A549 (cell line): Measurements from ENCODE around the gene LBH.

Experiments used
- CEBPB ChIP-seq, 2 experiments: fragments of >200 bp in 1 of 2; sonication (Bioruptor Twin) in 1 of 2; formaldehyde crosslinking in 1 of 2; IDR thresholded peaks; 2 replicates each; pipeline ENCODE4 v1.6.1; 2012 to 2016
- CHD2 ChIP-seq: fragments of 150-350 bp; IDR thresholded peaks from 2 replicates; pipeline ENCODE4 v1.6.1; 2014; ENCODE audit warnings: low read length; ENCODE audit not compliant: partially characterized antibody
- CTCF ChIP-seq: fragments of >200 bp; sonication (Bioruptor Twin); formaldehyde crosslinking; IDR thresholded peaks from 3 replicates; pipeline ENCODE4 v1.5.1; 2016
- EP300 ChIP-seq, 2 experiments: fragments of >200 bp; sonication (Bioruptor Twin); formaldehyde crosslinking; IDR thresholded peaks; 2 replicates in 1 of 2; 3 replicates in 1 of 2; pipeline ENCODE4 v1.6.1; 2016 to 2017
- JUN ChIP-seq, 2 experiments: fragments of >200 bp; sonication (Bioruptor Twin); formaldehyde crosslinking; IDR thresholded peaks; 2 replicates in 1 of 2; 3 replicates in 1 of 2; pipeline ENCODE4 v1.6.1; 2016 to 2017
- MAZ ChIP-seq: fragments of 150-350 bp; IDR thresholded peaks from 2 replicates; pipeline ENCODE4 v1.6.1; 2014; ENCODE audit warnings: antibody characterized with exemption, low read depth, low read length, borderline replicate concordance
- PBX3 ChIP-seq: IDR thresholded peaks from 2 replicates; pipeline ENCODE4 v1.6.1; 2012
- POLR2A ChIP-seq: IDR thresholded peaks from 2 replicates; pipeline ENCODE4 v1.6.1; 2012; ENCODE audit warnings: mild to moderate bottlenecking, low read length
- RAD21 ChIP-seq, 2 experiments: fragments of >200 bp in 1 of 2; sonication (Bioruptor Twin) in 1 of 2; formaldehyde crosslinking in 1 of 2; IDR thresholded peaks in 1 of 2; conservative IDR thresholded peaks in 1 of 2; 2 replicates in 1 of 2; 3 replicates in 1 of 2; pipeline ENCODE4 v1.6.1; 2012 to 2018; ENCODE audit warnings: inconsistent platforms in 1 of 2
- RCOR1 ChIP-seq: fragments of 150-350 bp; IDR thresholded peaks from 2 replicates; pipeline ENCODE4 v1.6.1; 2014; ENCODE audit warnings: antibody characterized with exemption, low read length, low read depth
- REST ChIP-seq: fragments of 200-600 bp; sonication (generic); IDR thresholded peaks from 2 replicates; pipeline ENCODE4 v1.6.1; 2016; ENCODE audit warnings: antibody characterized with exemption, mild to moderate bottlenecking, moderate library complexity
- TP53 ChIP-seq: fragments of 250-450 bp; sonication (Bioruptor Pico); IDR thresholded peaks from 2 replicates; pipeline ENCODE4 v1.5.0; 2021; ENCODE audit warnings: mild to moderate bottlenecking, moderate library complexity

- no peak for TF ChIP-seq CTCF
- TF ChIP-seq JUN (IDR thresholded peaks at IDR 0.05), result no peak
- TF ChIP-seq REST, result no peak
- TF ChIP-seq CHD2, result no peak
- no peak for TF ChIP-seq PBX3
- TF ChIP-seq EP300 (IDR thresholded peaks at IDR 0.05), result no peak
- TF ChIP-seq CEBPB (IDR thresholded peaks at IDR 0.05), result no peak
- no peak for TF ChIP-seq MAZ
- TF ChIP-seq POLR2A, result no peak
- no peak for TF ChIP-seq TP53 (CRISPR knock-in tag)
- TF ChIP-seq RCOR1, result no peak
- TF ChIP-seq RAD21 (conservative IDR thresholded peaks at IDR 0.05 in 1 of 2, IDR thresholded peaks at IDR 0.05 in 1 of 2), result no peak
Measured at GRCh38 chr2:30243231-30243630, 11.9 kb downstream of the LBH start.
